HG03521 (cell line): ENCODE measurements around the gene NRF1.

ENCODE experiments used
- ATAC-seq: cut with Tn5 transposase; IDR thresholded peaks from one replicate; pipeline ENCODE4 v1.9.1; 2021; ENCODE audit warnings: mild to moderate bottlenecking, moderate library complexity; ENCODE audit not compliant: unreplicated experiment

The NRF1 gene

GRCh38 chr7:129678606-129679005 is 67.1 kb downstream of the NRF1 start:
- no peak for ATAC-seq

GRCh38 chr7:129680400-129680799 is 68.9 kb downstream of the NRF1 start:
- no peak for ATAC-seq

- no peak for ATAC-seq
Observed at GRCh38 chr7:129684777-129685176, 73.3 kb downstream of the NRF1 start.

DNA sequence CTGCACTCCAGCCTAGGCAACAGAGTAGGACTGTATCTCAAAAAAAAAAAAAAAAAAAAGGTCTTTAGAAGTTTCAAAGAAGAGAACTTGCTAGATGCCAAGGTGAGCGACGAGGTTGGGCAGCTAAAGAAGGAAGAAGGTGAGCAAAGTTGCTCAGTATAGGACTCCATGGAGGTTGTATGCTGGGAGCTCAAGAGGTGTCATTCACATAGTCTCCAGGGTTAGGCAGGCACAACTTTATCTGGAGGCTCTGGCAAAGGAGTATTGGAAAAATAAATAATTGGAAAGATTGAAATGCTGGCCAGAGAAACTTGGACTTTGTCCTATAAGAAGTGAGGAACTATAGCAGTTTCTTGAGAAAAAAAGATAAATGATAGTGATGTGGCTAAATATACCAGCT is 74.5 kb downstream of the NRF1 start:
- no peak for ATAC-seq

DNA sequence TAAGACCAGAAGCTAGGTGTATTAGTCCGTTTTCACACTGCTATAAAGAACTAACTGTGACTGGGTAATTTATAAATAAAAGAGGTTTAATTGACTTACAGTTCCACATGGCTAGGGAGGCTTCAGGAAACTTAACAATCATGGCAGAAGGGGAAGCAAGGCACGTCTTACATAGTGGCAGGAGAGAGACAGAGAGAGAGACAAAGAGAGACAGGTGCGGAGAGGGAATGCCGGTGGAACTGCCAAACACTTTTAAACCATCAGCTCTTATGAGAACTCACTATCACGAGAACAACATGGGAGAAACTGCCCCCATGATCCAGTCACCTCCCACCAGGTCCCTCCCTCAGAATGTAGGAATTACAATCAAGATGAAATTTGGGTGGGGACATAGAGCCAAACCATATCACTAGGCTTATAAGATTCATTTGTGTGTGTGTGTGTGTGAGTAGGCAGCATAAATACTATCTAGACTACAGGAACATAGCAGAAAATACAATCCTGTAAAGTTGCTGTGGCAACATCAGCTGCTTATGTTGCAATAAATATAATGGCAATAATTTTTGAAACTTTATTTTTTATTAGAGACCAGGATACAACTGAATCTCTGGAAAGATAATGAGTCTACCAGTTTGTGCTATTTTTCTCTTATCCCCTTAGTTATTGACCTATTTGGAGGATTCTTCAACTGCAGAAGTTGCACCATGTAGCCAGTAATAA is 77.1 kb downstream of the NRF1 start:
- ATAC-seq: no peak

GRCh38 chr7:129689995-129690581 is 78.6 kb downstream of the NRF1 start:
- ATAC-seq: no peak

DNA sequence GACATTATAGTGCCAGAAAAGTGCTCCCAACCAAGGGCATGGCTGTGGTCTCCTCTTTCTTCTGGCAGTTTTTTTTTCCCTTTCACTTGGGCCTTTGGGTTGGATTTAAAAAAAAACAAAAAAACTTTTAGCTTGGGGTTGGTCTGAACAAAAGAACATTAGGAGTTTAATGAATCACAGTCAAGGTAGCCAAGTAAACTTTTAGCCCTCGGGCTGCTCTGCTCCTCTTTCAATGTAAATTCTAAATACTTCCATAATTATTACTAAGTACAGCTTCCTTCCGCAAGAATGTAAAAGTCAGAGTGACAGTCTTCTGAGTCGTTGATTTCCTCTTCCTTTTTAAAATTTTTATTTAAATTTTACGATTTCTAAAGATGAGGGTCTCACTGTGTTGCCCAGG is 79.2 kb downstream of the NRF1 start:
- ATAC-seq: no peak

GRCh38 chr7:129698516-129699418 is 87.2 kb downstream of the NRF1 start:
- no peak for ATAC-seq

DNA sequence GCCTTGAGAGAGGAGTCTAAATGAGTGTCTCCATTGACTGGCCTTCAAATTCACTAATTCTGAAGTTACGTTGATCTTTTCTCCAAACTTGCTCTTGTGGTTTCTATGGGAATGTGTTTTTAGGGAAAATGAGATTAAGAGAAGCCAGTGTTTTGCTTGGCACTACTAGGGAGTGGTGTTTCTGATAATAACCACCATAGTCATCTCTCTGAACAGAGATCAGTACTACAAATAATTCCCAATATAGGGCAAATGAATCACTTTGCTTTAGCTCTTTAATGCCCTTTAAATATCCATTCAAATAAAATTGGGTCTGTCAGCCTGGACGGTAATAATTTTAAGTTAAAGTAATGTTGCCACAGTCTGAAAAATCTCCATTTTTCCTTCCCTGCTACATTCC is 90.8 kb downstream of the NRF1 start:
- ATAC-seq: no peak

- no peak for ATAC-seq
Observed at GRCh38 chr7:129702761-129703338, 91.3 kb downstream of the NRF1 start.

GRCh38 chr7:129703751-129704150 is 92.2 kb downstream of the NRF1 start:
- no peak for ATAC-seq

DNA sequence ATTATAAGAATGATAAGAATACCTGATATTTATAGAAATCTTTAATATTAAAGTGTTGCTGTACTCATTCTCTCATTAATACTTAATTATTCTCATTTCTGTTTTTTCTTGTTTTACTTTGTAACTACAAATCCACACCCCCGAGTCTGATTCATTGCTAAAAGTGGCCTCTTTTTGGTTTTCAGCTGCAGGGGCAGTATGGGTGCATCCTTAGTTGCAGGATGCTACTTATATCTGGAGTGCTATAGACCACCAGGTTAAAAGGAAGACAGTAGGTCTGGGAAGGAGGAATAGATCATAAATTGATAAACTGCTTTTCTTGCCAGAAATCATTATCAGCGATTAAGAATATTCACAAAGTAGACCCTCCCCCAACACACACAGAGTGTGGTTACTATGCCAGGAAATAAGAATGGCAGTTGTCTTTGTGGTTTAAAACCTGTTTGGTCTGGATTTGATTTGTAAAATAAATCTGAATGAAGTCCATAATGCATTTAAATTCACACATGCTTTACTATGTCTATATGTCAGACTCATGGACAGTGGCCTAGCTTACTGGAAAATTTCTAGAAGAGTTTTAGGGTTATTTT is 96.5 kb downstream of the NRF1 start:
- no peak for ATAC-seq

- ATAC-seq: no peak
Observed at GRCh38 chr7:129713544-129713943, 102.0 kb downstream of the NRF1 start.

DNA sequence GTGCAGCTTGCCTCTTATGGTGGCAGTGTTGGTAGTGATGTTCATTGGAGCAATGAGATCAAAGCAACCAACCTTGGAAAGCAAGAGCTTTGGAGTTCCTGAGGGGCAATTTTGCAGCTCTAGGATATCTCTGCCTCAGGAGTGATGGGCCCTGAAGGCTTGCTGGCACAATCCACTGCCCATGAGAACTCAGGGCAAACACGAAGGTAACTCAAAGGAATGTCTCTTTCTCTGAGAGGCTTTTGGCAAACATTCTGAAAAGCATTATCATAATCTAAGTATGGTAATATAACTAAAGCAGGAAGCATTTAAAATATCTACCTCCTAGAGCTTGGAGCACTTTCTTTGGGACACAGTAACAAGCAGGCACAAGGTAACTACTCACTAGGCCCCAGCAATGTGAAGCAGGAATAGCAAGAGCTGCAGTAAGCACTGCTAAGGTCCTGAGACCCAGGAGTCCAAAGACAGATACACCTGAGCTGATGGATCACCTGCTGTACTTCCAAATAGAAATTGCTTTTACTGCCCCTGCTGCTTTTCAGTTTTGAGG is 103.1 kb downstream of the NRF1 start:
- ATAC-seq: no peak

- ATAC-seq: no peak
Observed at GRCh38 chr7:129719980-129720732, 108.6 kb downstream of the NRF1 start.

- no peak for ATAC-seq
Observed at GRCh38 chr7:129721068-129721467, 109.5 kb downstream of the NRF1 start.

DNA sequence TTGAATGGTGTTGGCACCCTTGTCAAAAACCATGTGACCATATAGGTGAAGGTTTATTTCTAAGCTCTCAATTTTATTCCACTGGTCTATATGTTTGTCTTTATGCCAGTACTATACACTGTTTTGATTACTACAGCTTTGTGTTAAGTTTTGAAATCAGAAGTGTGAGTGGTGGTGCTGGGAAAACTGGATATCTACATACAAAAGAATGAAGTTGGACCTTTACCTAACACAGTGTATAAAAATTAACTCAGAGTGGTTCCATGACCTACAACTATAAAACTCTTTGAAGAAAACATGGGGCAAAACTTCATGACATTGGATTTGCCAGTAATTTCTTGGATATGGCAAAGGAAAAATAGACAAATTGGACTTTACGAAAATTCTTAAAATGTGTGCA is 112.2 kb downstream of the NRF1 start:
- ATAC-seq: no peak

GRCh38 chr7:129724796-129725195 is 113.3 kb downstream of the NRF1 start:
- no peak for ATAC-seq

DNA sequence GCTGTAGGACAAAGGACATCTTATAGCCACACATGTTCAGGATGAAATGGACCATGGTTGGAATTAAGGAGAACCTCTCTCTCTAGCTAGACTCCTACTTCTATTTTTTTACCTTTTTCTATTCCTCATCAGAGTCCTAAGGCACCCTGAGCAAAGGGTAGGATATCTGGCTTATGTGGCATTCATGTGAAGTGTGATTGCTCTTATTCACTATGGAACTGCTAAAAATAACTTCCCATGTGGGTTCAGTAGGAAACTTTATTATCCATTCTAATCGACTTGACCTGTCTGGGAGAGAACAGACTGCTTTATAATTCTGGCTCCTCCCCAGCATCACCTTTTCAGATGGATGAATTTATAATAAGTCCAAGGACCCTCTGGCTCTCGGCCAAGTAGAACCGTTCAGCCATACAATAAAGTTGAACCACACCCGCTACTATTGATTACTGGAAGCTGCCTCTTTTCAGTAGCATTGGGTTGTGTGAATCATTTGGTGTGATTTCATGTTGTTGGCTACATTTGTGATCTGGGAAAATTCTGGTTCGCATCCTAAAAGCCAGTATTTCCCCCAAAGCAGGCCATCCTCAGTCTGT is 117.5 kb downstream of the NRF1 start:
- no peak for ATAC-seq

- no peak for ATAC-seq
Observed at GRCh38 chr7:129729511-129729910, 118.0 kb downstream of the NRF1 start.
